ENCODE data around the gene NDUFAF2. TPM values are rescaled to one million over a fixed set of nuclear protein-coding genes. Genes with fewer than 3 reads are reported as not detected.

Gene NDUFAF2
- total and polyA plus RNA-seq, 2 of the 13 experiments (the other 11 are each of a cell fraction or from before 2014, with no cell fraction given) = 34.0 to 78.4 TPM

DNA sequence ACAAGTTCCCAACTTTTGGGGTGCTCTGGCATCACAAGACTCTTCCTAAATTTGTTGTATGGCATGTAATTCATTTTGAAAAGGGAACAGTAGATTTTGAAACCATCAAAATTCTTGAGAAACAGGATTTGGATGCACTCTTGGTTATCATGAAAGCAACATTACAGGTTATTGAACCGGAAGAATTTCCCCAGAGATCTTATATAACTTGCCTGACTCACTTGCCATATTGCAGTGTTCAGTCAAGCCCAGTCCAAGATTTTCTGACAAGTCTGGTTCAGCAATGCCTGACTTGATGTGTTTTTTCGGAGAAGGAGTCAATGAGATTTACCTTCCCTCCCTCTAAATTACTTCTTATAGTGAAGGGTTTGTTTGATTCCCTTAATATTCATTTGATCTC is 185.3 kb downstream of the NDUFAF2 start:
- Histone ChIP-seq H3K79me2 (ENCODE audit: insufficient read depth, low read length) (no peaks in the 10 kb centered on the region), H3K4me3 (replicated peaks in 1 of 3; ENCODE audit: insufficient read depth in 1 of 3, low read depth in 2 of 3, low read length in 3 of 3) (no peak overlapping the region), H3K9me3 (ENCODE audit: low read length) (no peaks in the 10 kb centered on the region), H2AFZ (ENCODE audit: low read length) (no peak overlapping the region), H3K27ac (ENCODE audit: extremely low read length, insufficient read depth, low read length) (no peak overlapping the region), H3K9ac (ENCODE audit: insufficient read depth, low read depth, low read length) (no peak overlapping the region), H3K4me2 (ENCODE audit: low read depth, low read length) (no peak overlapping the region), H3K27me3 (ENCODE audit: control insufficient read depth in 1 of 2, insufficient read depth in 2 of 2, low read length in 2 of 2) (no peaks in the 10 kb centered on the region), H3K36me3 (replicated peaks in 1 of 2; ENCODE audit: control insufficient read depth in 1 of 2, insufficient read depth in 2 of 2, low read length in 2 of 2) (no peaks in the 10 kb centered on the region), H3K4me1 (ENCODE audit: insufficient read depth, low read length) (no peaks in the 10 kb centered on the region), H4K20me1 (ENCODE audit: insufficient read depth, low read length) (no peaks in the 10 kb centered on the region)
- CTCF ChIA-PET (ENCODE audit: low intra/inter-chr PET ratio, low total read pairs) = no interaction called here
- 94% methylated on average over 2 of the region's 2 CpGs for WGBS (ENCODE audit: low lambda C conversion rate)
- in situ Hi-C loops (cut with HindIII; ENCODE audit: extremely low pct_ligation_motif_present, low pct_unique_long_range_greater_than_20kb) = no loop called here
- BruUV-seq (replicated peaks) = no TSS peak
- POLR2A ChIA-PET = no interaction called here
- DNase-seq (ENCODE audit: low spot score) (no peak), ATAC-seq (no peak), FAIRE-seq (no peak)
- TF ChIP-seq, protein P1, sequence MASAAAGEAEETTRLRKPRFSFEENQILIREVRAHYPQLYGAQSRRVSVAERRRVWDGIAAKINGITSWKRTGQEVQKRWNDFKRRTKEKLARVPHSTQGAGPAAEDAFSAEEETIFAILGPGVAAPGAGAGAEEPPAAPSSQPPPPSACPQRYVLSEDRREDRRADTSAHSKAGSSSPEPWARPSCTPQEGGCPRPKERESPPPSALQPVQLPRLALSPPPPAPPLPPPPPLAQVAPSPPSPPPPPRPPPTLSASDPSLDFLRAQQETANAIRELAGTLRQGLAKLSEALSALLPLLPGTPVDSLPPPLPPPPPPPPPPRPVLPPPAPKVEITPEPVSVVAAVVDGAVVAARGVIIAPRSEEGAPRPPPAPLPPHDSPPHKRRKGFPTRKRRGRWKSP (CRISPR knock-in tag; IDR thresholded peaks at IDR 0.05) = no peak
- TF ChIP-seq DNMT1 (CRISPR knock-in tag; IDR thresholded peaks at IDR 0.05) (no peak), ZNF34 (CRISPR knock-in tag; IDR thresholded peaks at IDR 0.05; ENCODE audit: borderline replicate concordance) (no peak)
- intact Hi-C loops (cut with micrococcal nuclease; ENCODE audit: unreplicated experiment) = no loop called here

DNA sequence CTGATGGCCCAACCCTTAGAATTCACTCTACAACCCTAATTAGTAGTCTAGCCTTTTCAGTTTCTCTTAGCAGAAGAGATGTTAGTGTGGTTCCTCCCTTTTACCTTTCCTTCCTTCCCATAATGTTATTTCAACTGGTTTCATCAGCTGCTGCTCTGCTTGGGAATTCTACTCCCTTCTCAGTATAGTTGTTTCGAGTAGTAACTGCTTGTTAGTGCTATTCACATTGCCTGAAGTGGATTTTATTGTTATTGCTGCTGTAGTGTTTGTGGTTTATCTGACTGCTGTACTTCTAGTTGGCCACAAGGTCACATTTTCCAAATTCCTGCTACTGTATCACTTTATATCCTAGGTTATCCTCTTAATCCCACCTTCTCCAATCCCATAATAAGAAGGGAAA is 187.6 kb downstream of the NDUFAF2 start:
- in situ Hi-C loops (cut with HindIII; ENCODE audit: extremely low pct_ligation_motif_present, low pct_unique_long_range_greater_than_20kb) = no loop called here
- H3K27ac ChIP-seq (ENCODE audit: extremely low read length, insufficient read depth, low read length) = no peak overlapping the region
- ATAC-seq = no peak
- no peak for DNase-seq (ENCODE audit: low spot score)
- no peak overlapping the region for H3K9ac ChIP-seq (ENCODE audit: insufficient read depth, low read depth, low read length)
- no peak overlapping the region for H2AFZ ChIP-seq (ENCODE audit: low read length)
- H3K27me3 ChIP-seq (ENCODE audit: control insufficient read depth in 1 of 2, insufficient read depth in 2 of 2, low read length in 2 of 2) = no peaks in the 10 kb centered on the region
- 94% methylated on average over 1 of the region's 1 CpG for WGBS (ENCODE audit: low lambda C conversion rate)
- H3K79me2 ChIP-seq (ENCODE audit: insufficient read depth, low read length) = no peaks in the 10 kb centered on the region
- H3K4me3 ChIP-seq (replicated peaks in 1 of 3; ENCODE audit: insufficient read depth in 1 of 3, low read depth in 2 of 3, low read length in 3 of 3) = no peak overlapping the region
- no peaks in the 10 kb centered on the region for H3K36me3 ChIP-seq (replicated peaks in 1 of 2; ENCODE audit: control insufficient read depth in 1 of 2, insufficient read depth in 2 of 2, low read length in 2 of 2)
- no TSS peak for BruUV-seq (replicated peaks)
- no peaks in the 10 kb centered on the region for H4K20me1 ChIP-seq (ENCODE audit: insufficient read depth, low read length)
- TF ChIP-seq KLF12 (CRISPR knock-in tag; IDR thresholded peaks at IDR 0.05; ENCODE audit: borderline replicate concordance) (no peak), ESRRA (CRISPR knock-in tag; IDR thresholded peaks at IDR 0.05; ENCODE audit: low read depth) (no peak), BORCS8-MEF2B (CRISPR knock-in tag; IDR thresholded peaks at IDR 0.05) (no peak), ASH2L (IDR thresholded peaks at IDR 0.05; ENCODE audit: insufficient read length, low read depth, low read length) (no peak)
- TF ChIP-seq, protein P2, sequence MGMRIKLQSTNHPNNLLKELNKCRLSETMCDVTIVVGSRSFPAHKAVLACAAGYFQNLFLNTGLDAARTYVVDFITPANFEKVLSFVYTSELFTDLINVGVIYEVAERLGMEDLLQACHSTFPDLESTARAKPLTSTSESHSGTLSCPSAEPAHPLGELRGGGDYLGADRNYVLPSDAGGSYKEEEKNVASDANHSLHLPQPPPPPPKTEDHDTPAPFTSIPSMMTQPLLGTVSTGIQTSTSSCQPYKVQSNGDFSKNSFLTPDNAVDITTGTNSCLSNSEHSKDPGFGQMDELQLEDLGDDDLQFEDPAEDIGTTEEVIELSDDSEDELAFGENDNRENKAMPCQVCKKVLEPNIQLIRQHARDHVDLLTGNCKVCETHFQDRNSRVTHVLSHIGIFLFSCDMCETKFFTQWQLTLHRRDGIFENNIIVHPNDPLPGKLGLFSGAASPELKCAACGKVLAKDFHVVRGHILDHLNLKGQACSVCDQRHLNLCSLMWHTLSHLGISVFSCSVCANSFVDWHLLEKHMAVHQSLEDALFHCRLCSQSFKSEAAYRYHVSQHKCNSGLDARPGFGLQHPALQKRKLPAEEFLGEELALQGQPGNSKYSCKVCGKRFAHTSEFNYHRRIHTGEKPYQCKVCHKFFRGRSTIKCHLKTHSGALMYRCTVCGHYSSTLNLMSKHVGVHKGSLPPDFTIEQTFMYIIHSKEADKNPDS (CRISPR knock-in tag; IDR thresholded peaks at IDR 0.05) = no peak
- TF ChIP-seq, protein P3, sequence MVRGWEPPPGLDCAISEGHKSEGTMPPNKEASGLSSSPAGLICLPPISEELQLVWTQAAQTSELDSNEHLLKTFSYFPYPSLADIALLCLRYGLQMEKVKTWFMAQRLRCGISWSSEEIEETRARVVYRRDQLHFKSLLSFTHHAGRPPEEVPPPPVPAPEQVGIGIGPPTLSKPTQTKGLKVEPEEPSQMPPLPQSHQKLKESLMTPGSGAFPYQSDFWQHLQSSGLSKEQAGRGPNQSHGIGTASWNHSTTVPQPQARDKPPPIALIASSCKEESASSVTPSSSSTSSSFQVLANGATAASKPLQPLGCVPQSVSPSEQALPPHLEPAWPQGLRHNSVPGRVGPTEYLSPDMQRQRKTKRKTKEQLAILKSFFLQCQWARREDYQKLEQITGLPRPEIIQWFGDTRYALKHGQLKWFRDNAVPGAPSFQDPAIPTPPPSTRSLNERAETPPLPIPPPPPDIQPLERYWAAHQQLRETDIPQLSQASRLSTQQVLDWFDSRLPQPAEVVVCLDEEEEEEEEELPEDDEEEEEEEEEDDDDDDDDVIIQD (CRISPR knock-in tag; IDR thresholded peaks at IDR 0.05; ENCODE audit: low read depth) = no peak
- H3K4me2 ChIP-seq (ENCODE audit: low read depth, low read length) = no peak overlapping the region
- ChIA-PET CTCF (ENCODE audit: low intra/inter-chr PET ratio, low total read pairs) (no interaction called here), POLR2A (no interaction called here)
- intact Hi-C loops (cut with micrococcal nuclease; ENCODE audit: unreplicated experiment) = no loop called here
- FAIRE-seq = no peak
- no peaks in the 10 kb centered on the region for H3K9me3 ChIP-seq (ENCODE audit: low read length)
- H3K4me1 ChIP-seq (ENCODE audit: insufficient read depth, low read length) = no peaks in the 10 kb centered on the region
